Adrenal gland (tissue), 12 donors: ENCODE results near the gene ZNF200. TPM values are rescaled to one million over a fixed set of nuclear protein-coding genes. Genes with fewer than 3 reads are reported as not detected.

ENCODE experiments used
- DNase-seq, 7 donors: peaks; one replicate each; pipeline ENCODE4 v3.0.0-alpha.2; 2019 to 2020
- H3K27ac ChIP-seq, 5 donors: fragments of 200-600 bp; sonication (generic) in 4 of 5; 1 replicate in 3 of 5; 2 replicates in 2 of 5; pipeline versions ENCODE4 v1.5.1 to v1.8.0; 2016 to 2020; ENCODE audit warnings: mild to moderate bottlenecking in 1 of 5
- H3K27me3 ChIP-seq: fragments of 200-600 bp; 2 replicates; pipeline ENCODE4 v1.8.0; 2021
- H3K36me3 ChIP-seq, 2 donors: fragments of 200-600 bp; replicated peaks in 1 of 2; 1 replicate in 1 of 2; 2 replicates in 1 of 2; pipeline versions ENCODE4 v1.5.1 to v1.8.0; 2018 to 2022
- H3K4me1 ChIP-seq, 2 donors: fragments of 200-600 bp; replicated peaks in 1 of 2; 1 replicate in 1 of 2; 2 replicates in 1 of 2; pipeline versions ENCODE4 v1.5.1 to v1.8.0; 2018 to 2021
- H3K4me3 ChIP-seq, 4 donors: fragments of 200-600 bp; sonication (generic) in 3 of 4; one replicate each; pipeline ENCODE4 v1.5.1; 2016 to 2018
- H3K9me3 ChIP-seq, 3 donors: fragments of 200-600 bp; sonication (generic) in 1 of 3; replicated peaks in 1 of 3; 1 replicate in 2 of 3; 2 replicates in 1 of 3; pipeline versions ENCODE4 v1.5.1 to v1.8.0; 2016 to 2021
- CTCF ChIP-seq, 6 experiments: fragments of 450-650 bp in 4 of 6; fragments of 200-600 bp in 2 of 6; sonication (generic) in 1 of 6; IDR thresholded peaks; 1 replicate in 5 of 6; 2 replicates in 1 of 6; pipeline versions ENCODE4 v1.5.1 to v1.8.0; 2016 to 2021; ENCODE audit warnings: antibody characterized with exemption in 6 of 6, mild to moderate bottlenecking in 2 of 6, moderate library complexity in 1 of 6
- POLR2A ChIP-seq, 2 donors: fragments of 450-650 bp; IDR thresholded peaks; one replicate each; pipeline ENCODE4 v1.6.1; 2017; ENCODE audit warnings: antibody characterized with exemption in 2 of 2, mild to moderate bottlenecking in 2 of 2, moderate library complexity in 1 of 2
- WGBS, 4 donors: extraction: QIAGEN DNeasy Blood & Tissue Kit in 2 of 4; methylation state at CpG; one replicate each; pipeline versions ENCODE4 v1.1.5 to v1.1.7; 2013 to 2017; 5-methylcytosine and 5-hydroxymethylcytosine counted together
- intact Hi-C, 2 donors: fragments of 100-400 bp; cut with DNase I; formaldehyde crosslinking; loops; one replicate each; pipeline versions ENCODE4 v1.14.1 to v1.15.0; 2022 to 2023
- polyA plus RNA-seq, 3 donors: library from polyadenylated mRNA; stranded (reverse); fragments of 200-250 nt in 2 of 3; fragments of 350-450 nt in 1 of 3; fragmentation: Illumina TruSeq in 1 of 3; extraction: RNeasy Lipid Tissue Mini Kit (QIAGEN cat#74804) in 1 of 3; gene quantifications; one replicate each; pipeline ENCODE4 v1.2.3, GENCODE V29; 2013 to 2014
- total RNA-seq, 9 donors: library from RNA; depleted of rRNA in 4 of 9; stranded (reverse); fragments of >200 nt in 4 of 9; fragments of 120-200 nt in 1 of 9; fragmentation: NEBNext Ultra II Directional in 1 of 9; extraction: Animal tissue kit (Norgen Biotek cat#: 25700) in 1 of 9; gene quantifications; one replicate each; pipeline versions ENCODE4 v1.1.0 to v1.2.4, GENCODE V29; 2013 to 2023
- donor health status: healthy with polysubstance abuse.
- donor health status: Bipolar disorder and iron deficiency.
- donor health status: DM: yes; HTN: yes; CAD: no.
- donor health status: DM: no; HTN: no; CAD: no.
- donor health status: DM: no; HTN: no; CAD: no.
- donor health status: DM: yes; HTN: yes; CAD: no.

The ZNF200 gene
- total and polyA plus RNA-seq, 12 donors: 4.4 to 15.4 (median 8.1) TPM

GRCh38 chr16:3241761-3242160, 6.8 kb upstream of the ZNF200 start:
- Histone ChIP-seq H3K27ac (no peak overlapping the region), H3K4me3 (no peak overlapping the region), H3K9me3 (no peaks in the 10 kb centered on the region), H3K36me3 (no peaks in the 10 kb centered on the region), H3K27me3 (peaks cover 4% of the 10 kb centered on the region), H3K4me1 (no peaks in the 10 kb centered on the region)
- TF ChIP-seq CTCF (IDR thresholded peaks at IDR 0.05) (no peak), POLR2A (IDR thresholded peaks at IDR 0.05) (no peak)
- WGBS, 4 donors: 59 to 70% (median 64%) methylated on average over 4 to 5 of the region's 5 CpGs
- intact Hi-C loops: no loop called here
- DNase-seq: peak in 1 of 7 donors; percentile 25

GRCh38 chr16:3235856-3236669, 1.1 kb upstream of the ZNF200 start:
- intact Hi-C loops: no loop called here
- H3K27ac ChIP-seq: no peak overlapping the region
- H3K9me3 ChIP-seq: no peaks in the 10 kb centered on the region
- no peak for TF ChIP-seq POLR2A (IDR thresholded peaks at IDR 0.05)
- no peak for TF ChIP-seq CTCF (IDR thresholded peaks at IDR 0.05)
- DNase-seq: peak; percentile 29 to 68 (median 39)
- H3K4me1 ChIP-seq: peaks cover 11% of the 10 kb centered on the region in 2 donors
- 78 to 93% (median 85%) methylated on average over 21 to 29 of the region's 29 CpGs for WGBS, 4 donors
- no peaks in the 10 kb centered on the region for H3K27me3 ChIP-seq
- no peak overlapping the region for H3K4me3 ChIP-seq
- peaks cover 0 to 19% of the 10 kb centered on the region in 2 donors for H3K36me3 ChIP-seq

- intact Hi-C loops: no loop called here
- peak overlapping the region; percentile 81 to 97 (median 93) for H3K27ac ChIP-seq
These were observed 458 bp downstream of the ZNF200 start for GRCh38 chr16:3234543-3234856.

More at GRCh38 chr16:3234543-3234856, 458 bp downstream of the ZNF200 start:
- Histone ChIP-seq H3K4me3 (peak overlapping the region; percentile 55 to 99 (median 64)), H3K4me1 (peaks cover 11% of the 10 kb centered on the region in 2 donors), H3K27me3 (no peaks in the 10 kb centered on the region), H3K36me3 (peaks cover 0 to 25% of the 10 kb centered on the region in 2 donors), H3K9me3 (no peaks in the 10 kb centered on the region)
- TF ChIP-seq POLR2A (IDR thresholded peaks at IDR 0.05): no peak
- TF ChIP-seq CTCF (IDR thresholded peaks at IDR 0.05): no peak
- no peak for DNase-seq
- WGBS, 4 donors: 1 to 2% (median 2%) methylated on average over 7 to 18 of the region's 18 CpGs
